Germinal center (tissue), 1 donor: ENCODE results near the gene NT5DC1.

ENCODE experiments used
- DNase-seq: peaks from one replicate; pipeline ENCODE4 v3.0.0; 2012; ENCODE audit warnings: mixed read lengths, low spot score

NT5DC1 gene

DNA sequence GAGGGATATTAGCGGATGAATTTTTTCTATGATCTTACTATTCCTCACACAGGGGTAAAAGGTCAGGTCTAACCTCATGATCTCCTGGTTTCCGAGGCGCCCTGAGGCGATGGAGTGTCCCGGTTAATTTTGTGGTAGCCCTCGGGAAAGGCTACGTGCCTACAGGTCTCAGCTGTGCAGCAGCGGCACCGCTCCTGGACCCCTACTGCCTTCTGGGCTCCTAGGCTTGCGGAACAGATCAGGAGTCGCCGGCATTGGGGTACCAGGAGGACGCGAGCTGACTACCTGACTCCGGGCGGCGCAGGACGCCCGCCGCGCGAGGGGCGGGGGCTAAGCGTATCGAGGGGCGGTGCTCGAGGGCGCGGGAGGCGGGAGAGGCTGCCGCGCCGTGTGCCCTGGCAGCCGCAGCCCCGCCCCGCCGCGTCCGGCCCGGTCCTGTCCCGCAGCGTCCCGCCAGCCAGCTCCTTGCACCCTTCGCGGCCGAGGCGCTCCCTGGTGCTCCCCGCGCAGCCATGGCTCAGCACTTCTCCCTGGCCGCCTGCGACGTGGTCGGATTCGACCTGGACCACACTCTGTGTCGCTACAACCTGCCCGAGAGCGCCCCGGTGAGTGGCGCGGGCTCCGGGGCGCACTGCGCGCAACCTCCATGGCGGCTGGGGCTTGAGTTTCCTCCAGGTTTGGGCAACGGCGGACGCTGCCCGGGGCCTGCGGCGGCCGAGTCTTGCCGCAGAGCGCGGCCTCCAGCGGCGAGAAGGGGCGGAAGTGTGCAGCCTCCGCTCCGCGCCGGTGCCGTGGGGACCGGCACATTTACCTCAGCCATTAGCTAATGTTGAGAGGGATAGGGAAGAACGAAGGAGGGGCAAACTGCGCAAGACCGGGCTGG lies at the start of gene NT5DC1:
TSS of gene NT5DC1 (plus strand) at position 435 of the 883 bp plus-strand sequence. CDS start at position 513, 78 bp downstream.
- peak; percentile 91 for DNase-seq

DNA sequence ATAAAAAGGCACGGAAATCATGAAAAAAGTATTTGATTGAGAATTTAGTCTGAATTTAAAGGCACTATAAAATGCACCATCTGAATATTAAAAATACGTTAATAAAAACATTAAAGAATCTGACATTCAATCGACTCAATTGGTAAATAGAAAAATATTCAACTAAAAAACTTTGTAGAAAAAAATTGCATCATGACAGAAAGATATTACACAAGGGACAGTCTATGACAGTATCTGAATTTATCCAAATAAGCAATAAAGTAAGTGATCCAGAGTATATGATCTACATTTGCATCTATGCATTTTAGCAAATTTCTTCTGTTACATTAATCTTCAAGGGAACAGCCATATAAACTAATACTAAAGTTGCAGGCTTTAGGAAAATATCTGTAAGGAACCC lies 49.4 kb upstream of the NT5DC1 start:
- DNase-seq = no peak

DNA sequence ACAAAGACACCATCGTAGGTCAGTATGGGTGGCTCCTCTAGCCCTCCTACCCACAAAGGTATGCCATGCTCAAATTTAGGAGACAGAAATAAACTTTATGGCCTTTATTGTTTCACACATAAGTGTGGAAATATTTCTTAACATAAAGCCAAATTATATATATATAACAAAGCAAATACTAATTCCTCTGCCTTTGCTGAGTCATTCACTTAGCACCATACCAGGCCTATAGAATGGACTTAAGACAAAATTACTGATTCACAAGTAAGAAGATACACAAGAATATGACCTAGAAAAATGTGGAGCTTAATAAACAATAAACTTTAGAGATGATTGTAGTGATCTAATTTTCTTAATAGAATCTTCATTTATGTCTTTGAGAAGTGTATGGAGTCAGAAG lies 45.1 kb upstream of the NT5DC1 start:
- DNase-seq = no peak

DNA sequence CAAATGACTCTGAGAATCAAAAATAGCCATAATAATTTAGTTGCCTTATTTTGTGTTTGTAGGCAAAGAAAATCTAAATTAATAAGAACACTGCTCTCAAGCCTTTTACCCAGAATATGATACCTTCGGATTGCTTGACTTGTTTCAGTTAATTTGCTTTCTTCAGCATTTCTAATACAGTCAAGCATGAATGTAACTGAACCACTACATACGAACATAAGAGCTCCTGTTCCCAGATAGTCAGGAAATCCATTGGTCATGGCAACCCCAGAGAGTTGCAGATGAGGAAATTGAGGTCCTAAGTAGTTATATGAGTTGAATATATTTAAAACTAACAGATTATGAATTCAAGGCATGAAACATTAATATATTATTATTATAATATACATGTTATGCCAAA lies 42.9 kb upstream of the NT5DC1 start:
- no peak for DNase-seq

DNA sequence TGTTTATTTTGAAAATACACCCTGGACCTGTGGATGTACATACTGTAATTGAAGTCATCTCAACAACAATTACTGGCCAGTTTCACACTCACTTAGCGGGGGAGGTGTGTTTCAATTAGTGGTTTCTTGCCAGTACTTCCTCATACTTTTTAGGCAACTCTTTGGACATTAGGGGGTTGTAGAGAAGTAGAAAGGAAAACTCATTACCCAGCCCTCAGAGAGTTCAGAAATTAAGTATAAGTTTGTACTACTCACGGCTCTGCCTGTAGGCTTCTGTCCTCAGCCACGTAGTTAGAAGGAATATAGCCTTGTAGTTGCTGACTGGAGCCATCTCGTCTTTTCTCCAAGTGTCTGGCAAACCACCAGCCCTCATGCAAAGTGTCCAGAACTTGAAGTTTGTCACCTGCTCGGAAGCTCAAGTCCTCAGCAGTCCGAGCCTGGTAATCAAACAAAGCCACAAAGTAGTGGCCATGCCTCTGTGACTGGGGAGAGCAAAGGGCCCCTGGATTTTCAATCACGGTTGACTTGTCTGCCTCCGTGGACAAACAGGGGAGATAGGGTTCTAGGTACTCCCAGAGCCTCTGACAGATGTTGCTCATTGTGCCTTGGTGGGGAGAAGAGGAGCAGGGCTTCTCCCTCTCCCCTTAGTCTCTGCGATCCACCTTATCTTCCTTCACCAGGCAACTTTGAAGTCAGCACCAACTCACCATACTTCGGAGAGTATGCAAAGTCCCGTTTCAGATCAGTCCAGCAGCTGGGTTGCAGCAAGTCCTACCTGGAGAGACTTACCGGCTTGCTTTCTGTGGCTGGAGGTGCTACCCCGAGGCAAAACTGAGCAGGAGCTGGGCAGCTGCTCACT lies 40.7 kb upstream of the NT5DC1 start:
- DNase-seq = no peak

DNA sequence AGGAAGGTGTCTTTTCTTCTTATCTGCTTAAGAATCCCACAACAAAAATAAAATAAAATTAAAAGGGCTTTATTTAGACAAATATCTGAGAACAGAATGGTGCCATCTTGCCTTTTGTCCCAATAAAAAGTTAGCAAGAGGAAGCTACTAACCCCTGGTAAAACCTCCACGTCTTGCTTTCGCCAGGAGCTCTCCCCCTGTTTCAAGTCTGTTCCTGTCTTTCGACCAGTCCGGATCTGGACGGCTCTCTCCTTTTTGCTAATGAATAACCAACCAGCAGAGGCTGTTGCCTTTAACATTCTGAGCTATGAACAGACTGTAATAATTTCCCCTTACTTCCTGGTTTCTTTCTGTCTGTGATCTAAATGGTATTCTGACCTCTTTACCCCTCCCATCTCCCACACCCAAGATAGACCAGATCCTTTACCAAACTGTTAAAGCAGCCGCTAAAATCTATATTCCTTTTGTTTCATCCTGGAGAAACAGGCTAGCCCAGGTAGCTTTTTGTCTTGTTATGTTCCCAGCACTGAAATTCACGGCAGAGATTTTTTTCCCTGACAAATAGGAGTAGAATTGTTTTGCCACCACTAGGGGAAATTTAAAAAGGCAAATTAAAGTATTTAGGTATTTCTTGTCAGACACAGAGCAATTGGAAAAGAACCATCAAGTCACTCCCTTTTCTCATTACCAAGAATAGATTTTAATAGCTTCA lies 39.9 kb upstream of the NT5DC1 start, which contains the start of gene FRK:
TSS of gene FRK (minus strand) at position 320 of the 712 bp plus-strand sequence. CDS start 580 bp downstream, outside the sequence.
- DNase-seq = no peak

DNA sequence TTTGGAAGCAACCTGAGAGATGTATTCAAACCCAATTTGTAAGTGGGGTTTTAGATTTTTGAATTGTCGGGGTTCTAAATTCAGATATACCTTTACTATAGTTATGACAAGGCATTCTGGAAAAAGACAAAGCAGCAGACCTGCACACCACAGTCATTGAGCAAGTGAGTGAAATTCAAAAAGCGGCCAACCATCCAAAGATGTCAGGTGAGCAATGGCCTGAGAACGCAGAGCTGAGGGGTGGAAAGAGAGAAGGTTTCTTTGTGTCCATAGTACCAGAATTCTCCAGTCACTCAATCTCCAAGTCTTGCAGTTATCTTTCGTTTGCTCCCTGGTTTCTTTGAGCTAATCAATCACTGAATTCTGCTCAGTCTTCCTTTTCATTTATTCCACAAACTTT lies 38.2 kb upstream of the NT5DC1 start:
- DNase-seq = no peak

DNA sequence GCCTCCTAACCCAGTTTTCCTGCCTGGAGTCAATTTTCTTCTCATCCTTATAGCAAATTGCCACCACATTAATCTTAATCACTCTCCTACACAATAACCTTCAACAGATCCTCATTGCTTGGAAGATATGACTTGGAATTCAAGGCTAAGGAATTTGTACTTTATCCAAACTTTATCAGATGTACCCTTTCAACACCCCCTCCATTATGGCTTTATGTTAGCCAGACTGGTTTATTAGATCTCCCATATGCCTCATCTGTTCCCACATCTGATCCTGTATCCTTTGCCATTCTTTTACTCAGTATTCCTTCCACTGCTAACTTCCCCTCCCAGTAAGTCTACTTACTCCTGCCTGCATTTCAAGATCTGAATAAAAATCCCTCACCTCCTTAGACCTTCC lies 36.0 kb upstream of the NT5DC1 start:
- DNase-seq = no peak

DNA sequence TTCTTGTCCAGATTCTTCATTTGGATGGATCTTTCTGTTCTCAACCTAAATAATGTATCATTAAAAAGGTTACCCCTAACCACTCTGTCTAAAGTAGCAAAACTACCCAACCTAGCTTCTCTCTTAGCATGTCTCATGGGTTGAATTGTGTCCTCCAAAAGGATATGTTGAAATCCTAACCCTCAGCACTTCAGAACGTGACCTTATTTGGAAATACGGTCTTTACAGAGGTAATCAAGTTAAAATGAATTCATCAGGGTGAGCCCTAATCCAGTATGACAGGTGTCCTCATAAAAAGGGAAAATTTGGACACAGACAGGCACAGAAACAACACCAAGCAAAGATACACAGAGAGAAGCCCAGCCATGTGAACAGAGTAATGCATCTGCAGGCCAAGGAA lies 33.9 kb upstream of the NT5DC1 start:
- no peak for DNase-seq

DNA sequence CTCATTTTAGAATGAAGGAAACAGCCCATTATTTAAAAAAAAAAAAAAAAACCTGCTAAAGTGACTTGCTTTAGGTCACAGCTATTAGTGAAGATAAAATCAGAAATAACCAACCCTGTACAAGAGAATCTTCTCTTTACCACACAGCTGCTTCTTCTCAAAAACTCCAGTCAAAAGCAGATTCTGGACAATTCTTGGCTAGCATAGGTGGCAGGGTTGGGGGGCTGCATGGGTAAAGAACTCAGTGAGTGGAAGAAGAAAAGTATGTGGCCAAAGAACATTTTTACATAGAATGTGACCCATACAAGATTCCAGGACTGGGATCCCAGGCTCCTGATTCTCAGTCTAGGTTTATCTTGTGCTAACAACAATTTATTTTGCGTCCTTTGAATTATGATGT lies 30.6 kb upstream of the NT5DC1 start:
- DNase-seq = no peak

DNA sequence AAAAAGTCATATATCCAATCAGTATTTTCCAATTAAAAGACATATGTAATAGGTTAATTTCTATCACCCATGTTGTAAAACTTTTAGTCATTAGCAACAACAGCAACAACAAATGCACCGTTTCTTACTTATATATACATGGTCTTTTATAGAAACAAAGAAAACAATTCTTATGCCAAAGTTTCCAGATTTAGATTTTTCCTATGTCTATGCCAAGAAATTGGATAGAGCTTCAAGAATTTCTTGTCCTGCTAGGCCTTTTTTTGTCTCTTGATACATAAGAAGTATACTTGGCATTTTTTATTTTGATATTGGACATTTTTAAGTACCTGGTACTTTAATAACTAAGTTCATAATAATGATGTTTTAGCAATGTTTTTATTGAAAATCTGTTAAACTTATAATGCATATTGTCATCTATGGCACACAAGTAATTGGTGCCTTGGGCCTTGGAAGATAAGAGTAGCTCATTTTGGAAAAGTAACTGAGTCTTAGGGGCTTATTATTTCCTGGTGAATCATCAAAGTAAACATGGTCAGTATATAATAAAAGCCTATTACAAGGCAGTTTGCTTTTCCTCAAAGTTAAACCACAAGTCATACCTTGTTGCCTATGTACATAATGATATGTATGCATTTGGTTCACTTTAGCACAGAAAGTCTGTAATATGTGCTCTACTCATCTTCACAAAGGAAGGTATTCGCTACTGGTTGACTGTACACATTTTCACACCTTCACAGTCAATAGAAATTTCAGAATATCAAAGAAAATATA lies 29.9 kb upstream of the NT5DC1 start:
- DNase-seq = no peak

DNA sequence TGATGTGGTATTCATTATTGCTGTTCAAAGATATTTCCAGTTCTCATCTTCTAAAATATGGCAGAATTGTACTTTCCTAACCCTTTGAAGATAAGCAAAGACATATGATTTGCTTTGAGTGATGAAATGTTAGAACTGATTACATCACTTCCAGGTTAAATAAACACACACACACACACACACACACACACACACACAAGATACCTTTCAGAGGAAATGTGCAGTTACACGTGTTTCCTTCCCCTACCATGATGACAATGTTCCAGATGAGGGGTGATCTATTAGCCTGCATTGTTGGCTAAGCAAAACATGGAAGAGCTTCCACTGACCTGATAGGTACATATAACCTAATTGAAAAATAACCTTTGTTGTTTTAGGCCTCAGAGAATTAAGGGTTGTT lies 28.3 kb upstream of the NT5DC1 start:
- no peak for DNase-seq

DNA sequence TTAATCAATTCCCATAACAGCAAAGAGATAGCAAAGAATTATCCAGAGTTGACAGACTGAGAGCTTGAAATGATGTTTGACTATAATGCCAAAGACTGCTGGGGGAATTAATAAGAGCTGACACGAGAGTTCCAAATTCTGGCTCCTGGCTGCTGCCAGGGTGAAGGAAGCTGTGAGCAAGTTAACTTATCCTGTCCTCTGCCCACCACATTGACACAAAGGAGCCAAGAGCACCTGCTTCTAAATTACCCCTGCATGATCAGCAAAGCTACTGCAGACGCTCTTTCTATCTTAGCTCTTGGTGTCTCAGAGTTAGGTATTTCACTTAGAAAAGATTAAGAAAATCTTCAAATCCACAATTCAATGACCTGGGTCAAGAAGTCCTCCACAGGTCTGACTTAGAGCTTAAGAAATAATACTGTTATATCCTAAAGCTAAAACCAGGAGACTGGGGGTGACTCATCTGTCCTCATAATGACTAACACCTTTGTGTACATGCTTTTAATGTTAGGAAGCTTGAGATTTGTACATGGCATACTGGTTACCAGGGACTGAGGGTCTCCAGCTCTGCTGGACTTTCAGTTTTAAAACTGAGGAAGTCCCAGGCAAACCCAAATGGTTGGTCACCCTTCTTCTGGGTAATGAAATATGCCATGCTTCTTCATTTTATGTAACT lies 26.8 kb upstream of the NT5DC1 start:
- DNase-seq = no peak

DNA sequence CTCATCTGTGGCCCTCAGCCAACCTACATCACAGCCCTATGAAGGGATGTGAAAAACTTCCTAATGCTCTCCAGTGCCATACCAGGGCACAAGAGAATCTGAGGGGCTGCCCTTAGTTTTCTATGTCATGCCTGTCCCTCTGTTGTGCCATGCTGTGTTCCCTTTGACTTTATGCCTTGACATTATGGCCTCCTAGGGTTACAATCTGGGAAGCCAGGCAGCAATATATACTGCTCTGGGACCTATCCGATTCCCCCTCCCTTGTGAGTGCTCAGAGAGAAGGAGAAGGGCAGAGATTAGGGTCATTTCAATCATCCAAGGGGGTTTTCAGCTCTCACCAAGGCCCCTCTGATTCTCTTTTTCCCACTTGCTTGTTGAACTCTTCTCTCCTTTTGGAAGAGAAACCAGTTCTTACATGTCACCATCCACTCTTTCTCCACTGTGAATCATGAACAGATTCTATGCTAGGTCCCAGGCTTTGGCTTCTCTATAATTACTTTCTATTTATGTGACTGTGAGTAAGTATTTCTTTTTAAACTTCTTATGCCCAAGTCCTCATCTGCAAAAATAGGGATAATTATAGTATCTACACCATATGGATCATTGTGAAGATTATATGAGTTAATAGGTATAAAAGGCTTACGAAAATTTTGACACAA lies 25.8 kb upstream of the NT5DC1 start:
- DNase-seq = no peak

DNA sequence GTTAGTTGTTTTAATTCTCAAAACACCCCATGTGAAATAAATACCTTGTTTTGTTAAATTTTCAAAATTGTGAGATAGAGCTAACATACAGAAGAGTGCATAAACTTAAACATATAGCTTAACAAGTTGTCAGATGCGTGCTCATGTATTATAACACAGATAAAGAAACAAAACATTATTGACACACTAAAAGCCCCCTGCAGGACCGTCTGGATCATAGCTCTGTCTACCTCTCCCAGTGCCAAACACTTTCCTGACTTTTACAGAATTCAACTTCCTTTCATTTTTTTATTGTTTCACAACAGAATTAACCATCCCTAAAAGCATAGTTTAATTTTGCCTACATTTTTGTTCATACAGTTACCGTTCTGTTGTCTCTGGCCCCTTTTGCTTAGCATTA lies 22.1 kb upstream of the NT5DC1 start:
- DNase-seq = no peak

DNA sequence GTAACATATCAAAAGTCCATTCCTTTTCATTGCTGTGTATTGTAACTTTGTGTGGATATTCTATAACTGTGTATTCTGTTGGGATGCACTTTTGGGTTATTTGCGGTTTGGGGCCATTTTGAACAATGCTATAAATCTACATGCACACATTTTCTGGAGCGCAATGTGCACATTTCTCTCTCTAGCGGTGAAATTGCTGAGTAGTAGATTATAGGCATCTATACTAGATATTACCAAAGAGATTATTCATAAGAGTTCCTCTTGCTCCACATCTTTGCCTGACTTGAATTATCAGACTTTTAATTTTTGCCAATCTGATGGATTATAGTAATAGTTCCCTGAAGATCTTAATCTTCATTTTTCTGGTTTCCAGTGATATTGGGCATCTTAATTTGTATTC lies 21.7 kb upstream of the NT5DC1 start:
- DNase-seq = no peak

DNA sequence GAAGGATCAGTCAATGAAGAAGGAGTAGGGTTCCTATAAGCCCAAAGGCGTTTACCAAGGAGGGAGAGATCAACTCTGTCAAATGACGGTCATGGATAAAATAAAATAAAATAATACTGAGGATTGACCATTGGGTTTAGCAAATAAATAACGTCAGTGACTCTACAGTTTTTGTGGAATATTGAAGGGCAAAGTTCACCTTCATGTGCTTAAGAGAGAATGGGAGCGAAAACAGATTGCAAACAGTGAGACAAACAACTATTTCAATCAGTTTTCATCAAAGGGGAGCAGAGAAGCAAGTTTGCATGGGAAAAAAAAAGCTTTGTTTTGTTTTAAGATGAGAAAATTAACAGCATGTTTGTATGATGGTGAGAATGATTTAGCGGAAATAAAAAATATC lies 17.6 kb upstream of the NT5DC1 start:
- DNase-seq = no peak

DNA sequence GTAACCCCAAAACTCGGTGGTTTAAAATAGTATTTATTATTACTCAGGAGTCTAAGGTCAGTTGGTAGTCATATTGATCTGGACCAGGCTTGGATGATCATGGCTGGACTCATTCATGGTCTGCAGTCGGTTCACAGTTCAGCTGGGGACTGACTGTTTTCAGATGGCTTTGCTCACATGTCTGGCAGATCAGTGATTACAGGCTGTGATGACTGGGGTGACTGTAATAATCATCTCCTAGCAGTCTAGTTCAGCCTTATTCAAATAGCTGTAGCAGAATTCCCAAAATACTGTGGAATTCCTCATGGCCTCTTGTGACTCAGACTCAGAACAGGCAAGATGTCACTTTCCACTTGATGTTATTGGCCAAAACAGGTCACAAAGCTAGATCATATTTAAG lies 16.4 kb upstream of the NT5DC1 start:
- DNase-seq = no peak

DNA sequence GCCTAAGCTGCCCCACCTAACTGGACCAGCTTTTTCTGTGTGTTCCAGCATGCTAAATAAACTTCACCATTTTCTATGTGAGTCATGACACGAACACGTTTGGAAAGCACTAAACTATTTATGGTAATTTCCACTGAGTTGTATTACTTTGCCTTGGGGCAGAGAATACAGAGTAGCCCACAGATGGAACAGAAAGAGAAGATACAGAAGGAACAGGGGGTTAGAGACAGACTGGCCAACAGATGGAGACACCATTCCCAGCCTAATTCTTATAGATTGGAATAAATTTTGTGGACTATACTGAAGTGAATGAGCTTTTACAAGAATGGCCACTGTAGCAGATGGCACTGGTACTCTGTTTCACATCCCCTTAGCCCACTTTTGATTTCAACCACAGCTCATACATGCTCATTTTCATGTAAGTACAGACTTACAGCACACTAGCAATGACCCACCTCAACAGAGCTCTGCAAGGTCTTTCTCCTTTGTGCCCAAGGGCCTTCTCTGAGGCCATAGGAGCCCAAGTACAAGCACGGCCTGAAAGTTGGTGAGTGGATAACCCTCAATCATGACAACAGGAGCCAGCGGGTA lies 13.1 kb upstream of the NT5DC1 start:
- no peak for DNase-seq

DNA sequence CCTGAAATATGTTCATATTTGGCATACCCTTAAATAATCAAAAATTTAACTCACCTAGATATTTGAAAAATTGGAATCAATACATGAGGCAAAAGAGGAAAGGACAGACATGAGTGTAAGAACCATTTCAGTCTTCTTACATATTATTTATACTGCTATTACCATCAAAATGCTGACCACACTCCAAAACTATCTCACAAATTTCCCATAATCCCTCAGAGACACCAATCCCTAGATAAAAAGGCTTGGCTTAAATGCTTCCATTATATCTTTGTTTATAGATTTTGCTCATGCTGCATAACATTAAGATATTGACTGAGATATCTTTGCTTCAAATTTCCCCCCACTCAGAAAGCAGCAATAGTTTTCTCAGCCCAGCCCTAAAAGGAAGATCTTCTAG lies 11.7 kb upstream of the NT5DC1 start:
- DNase-seq = no peak
